ENCODE results near the gene AARS2.
A peak's percentile ranks its signal among the peaks of the same experiment; 100 is the strongest.

Gene AARS2

DNA sequence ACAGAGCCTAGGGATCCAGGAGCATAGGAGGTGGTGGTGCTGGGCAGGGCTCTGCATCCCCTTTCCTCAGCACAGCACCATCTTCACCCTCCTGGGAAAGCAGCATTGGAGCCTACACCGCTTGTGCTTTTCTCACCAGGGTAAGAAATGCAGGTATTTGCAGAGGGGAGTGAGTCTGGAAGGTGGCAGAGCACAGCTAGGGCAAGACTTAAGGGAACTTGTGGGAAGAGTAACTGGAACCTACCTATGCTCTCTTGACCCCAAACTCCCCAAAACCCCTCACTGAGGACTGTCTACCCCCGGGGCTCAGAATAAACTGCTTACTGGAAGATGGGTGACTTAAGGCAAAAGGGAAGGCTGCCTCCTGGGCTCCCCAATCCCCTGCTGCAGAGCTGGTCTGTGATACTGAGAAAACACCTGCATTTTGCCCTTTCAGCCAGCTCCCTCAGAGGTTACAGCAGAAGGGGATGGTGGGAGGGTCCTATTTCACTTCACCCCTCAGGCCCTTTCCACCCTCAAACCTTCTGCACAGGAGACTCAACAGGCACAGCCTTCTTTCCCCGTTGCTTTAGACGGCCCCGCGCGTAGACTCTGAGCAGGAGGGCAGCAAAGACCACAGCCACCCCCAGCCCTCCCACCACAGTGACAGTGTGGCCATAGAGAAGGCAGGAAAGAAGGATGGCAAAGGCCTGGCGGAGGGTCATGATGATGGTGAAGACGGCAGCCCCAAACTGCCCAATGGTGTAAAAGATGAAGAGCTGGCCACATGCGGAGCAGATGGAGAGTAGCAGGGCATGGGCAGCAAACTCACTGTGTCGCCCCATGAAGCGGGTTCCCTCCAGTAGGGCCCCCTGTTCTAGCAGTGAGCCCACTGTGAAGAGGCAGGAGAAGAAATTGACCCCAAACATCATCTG, 58.7 kb downstream of the AARS2 start:
- TF ChIP-seq BACH2 (CRISPR knock-in tag; IDR thresholded peaks at IDR 0.05; ENCODE audit: borderline replicate concordance) (no peak), ZFP30 (CRISPR knock-in tag; IDR thresholded peaks at IDR 0.05) (no peak), ZNF70 (CRISPR knock-in tag; IDR thresholded peaks at IDR 0.05) (no peak), SNAI2 (CRISPR knock-in tag; IDR thresholded peaks at IDR 0.05) (no peak), TCF4 (CRISPR knock-in tag; IDR thresholded peaks at IDR 0.05; ENCODE audit: borderline replicate concordance) (no peak), ESRRG (CRISPR knock-in tag; IDR thresholded peaks at IDR 0.05) (no peak), PPARA (CRISPR knock-in tag; IDR thresholded peaks at IDR 0.05; ENCODE audit: borderline replicate concordance) (no peak), TOX (CRISPR knock-in tag; IDR thresholded peaks at IDR 0.05; ENCODE audit: borderline replicate concordance) (no peak; the same call in 1 of the 2 replicates), RARB (CRISPR knock-in tag; IDR thresholded peaks at IDR 0.05) (no peak), ARNTL (CRISPR knock-in tag; IDR thresholded peaks at IDR 0.05; ENCODE audit: borderline replicate concordance, low read depth) (no peak), ISL1 (CRISPR knock-in tag; IDR thresholded peaks at IDR 0.05) (no peak)
- TF ChIP-seq, protein P1, sequence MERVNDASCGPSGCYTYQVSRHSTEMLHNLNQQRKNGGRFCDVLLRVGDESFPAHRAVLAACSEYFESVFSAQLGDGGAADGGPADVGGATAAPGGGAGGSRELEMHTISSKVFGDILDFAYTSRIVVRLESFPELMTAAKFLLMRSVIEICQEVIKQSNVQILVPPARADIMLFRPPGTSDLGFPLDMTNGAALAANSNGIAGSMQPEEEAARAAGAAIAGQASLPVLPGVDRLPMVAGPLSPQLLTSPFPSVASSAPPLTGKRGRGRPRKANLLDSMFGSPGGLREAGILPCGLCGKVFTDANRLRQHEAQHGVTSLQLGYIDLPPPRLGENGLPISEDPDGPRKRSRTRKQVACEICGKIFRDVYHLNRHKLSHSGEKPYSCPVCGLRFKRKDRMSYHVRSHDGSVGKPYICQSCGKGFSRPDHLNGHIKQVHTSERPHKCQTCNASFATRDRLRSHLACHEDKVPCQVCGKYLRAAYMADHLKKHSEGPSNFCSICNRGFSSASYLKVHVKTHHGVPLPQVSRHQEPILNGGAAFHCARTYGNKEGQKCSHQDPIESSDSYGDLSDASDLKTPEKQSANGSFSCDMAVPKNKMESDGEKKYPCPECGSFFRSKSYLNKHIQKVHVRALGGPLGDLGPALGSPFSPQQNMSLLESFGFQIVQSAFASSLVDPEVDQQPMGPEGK (CRISPR knock-in tag; IDR thresholded peaks at IDR 0.05; ENCODE audit: borderline replicate concordance), result no peak
- TF ChIP-seq, protein P2, sequence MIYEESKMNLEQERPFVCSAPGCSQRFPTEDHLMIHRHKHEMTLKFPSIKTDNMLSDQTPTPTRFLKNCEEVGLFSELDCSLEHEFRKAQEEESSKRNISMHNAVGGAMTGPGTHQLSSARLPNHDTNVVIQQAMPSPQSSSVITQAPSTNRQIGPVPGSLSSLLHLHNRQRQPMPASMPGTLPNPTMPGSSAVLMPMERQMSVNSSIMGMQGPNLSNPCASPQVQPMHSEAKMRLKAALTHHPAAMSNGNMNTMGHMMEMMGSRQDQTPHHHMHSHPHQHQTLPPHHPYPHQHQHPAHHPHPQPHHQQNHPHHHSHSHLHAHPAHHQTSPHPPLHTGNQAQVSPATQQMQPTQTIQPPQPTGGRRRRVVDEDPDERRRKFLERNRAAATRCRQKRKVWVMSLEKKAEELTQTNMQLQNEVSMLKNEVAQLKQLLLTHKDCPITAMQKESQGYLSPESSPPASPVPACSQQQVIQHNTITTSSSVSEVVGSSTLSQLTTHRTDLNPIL (CRISPR knock-in tag; IDR thresholded peaks at IDR 0.05; ENCODE audit: low read depth), result no peak
- ATAC-seq, result peak; percentile 0; the same call in 2 of the 3 replicates

DNA sequence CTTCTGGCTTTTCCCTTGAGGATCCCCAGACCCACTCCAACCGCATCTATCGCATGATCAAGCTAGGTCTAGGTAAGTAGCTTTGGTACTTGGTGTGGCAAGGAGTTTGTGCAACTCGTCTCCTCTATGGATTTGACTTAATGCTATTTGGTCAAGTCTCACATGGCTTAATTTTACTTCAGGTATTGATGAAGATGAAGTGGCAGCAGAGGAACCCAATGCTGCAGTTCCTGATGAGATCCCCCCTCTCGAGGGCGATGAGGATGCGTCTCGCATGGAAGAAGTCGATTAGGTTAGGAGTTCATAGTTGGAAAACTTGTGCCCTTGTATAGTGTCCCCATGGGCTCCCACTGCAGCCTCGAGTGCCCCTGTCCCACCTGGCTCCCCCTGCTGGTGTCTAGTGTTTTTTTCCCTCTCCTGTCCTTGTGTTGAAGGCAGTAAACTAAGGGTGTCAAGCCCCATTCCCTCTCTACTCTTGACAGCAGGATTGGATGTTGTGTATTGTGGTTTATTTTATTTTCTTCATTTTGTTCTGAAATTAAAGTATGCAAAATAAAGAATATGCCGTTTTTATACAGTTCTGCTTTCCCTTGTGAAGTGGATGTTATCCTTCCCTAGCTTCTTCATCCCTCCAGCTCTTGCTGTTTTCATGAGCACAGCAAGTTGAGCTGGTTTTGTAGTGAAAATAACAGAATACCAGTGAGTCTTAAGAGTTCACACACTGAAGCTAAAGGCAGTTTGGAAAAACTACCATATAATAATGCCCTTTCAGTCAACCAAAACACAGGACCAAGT, 59.6 kb downstream of the AARS2 start:
- no peak for TF ChIP-seq BACH2 (CRISPR knock-in tag; IDR thresholded peaks at IDR 0.05; ENCODE audit: borderline replicate concordance)
- TF ChIP-seq, protein P3, sequence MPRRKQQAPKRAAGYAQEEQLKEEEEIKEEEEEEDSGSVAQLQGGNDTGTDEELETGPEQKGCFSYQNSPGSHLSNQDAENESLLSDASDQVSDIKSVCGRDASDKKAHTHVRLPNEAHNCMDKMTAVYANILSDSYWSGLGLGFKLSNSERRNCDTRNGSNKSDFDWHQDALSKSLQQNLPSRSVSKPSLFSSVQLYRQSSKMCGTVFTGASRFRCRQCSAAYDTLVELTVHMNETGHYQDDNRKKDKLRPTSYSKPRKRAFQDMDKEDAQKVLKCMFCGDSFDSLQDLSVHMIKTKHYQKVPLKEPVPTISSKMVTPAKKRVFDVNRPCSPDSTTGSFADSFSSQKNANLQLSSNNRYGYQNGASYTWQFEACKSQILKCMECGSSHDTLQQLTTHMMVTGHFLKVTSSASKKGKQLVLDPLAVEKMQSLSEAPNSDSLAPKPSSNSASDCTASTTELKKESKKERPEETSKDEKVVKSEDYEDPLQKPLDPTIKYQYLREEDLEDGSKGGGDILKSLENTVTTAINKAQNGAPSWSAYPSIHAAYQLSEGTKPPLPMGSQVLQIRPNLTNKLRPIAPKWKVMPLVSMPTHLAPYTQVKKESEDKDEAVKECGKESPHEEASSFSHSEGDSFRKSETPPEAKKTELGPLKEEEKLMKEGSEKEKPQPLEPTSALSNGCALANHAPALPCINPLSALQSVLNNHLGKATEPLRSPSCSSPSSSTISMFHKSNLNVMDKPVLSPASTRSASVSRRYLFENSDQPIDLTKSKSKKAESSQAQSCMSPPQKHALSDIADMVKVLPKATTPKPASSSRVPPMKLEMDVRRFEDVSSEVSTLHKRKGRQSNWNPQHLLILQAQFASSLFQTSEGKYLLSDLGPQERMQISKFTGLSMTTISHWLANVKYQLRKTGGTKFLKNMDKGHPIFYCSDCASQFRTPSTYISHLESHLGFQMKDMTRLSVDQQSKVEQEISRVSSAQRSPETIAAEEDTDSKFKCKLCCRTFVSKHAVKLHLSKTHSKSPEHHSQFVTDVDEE (CRISPR knock-in tag; IDR thresholded peaks at IDR 0.05), result no peak
- TF ChIP-seq ZFP3 (CRISPR knock-in tag; IDR thresholded peaks at IDR 0.05), result no peak
- no peak for TF ChIP-seq ZFP30 (CRISPR knock-in tag; IDR thresholded peaks at IDR 0.05)
- TF ChIP-seq TCF4 (CRISPR knock-in tag; IDR thresholded peaks at IDR 0.05; ENCODE audit: borderline replicate concordance), result no peak
- peak; percentile 9; the same call in 2 of the 3 replicates for ATAC-seq

DNA sequence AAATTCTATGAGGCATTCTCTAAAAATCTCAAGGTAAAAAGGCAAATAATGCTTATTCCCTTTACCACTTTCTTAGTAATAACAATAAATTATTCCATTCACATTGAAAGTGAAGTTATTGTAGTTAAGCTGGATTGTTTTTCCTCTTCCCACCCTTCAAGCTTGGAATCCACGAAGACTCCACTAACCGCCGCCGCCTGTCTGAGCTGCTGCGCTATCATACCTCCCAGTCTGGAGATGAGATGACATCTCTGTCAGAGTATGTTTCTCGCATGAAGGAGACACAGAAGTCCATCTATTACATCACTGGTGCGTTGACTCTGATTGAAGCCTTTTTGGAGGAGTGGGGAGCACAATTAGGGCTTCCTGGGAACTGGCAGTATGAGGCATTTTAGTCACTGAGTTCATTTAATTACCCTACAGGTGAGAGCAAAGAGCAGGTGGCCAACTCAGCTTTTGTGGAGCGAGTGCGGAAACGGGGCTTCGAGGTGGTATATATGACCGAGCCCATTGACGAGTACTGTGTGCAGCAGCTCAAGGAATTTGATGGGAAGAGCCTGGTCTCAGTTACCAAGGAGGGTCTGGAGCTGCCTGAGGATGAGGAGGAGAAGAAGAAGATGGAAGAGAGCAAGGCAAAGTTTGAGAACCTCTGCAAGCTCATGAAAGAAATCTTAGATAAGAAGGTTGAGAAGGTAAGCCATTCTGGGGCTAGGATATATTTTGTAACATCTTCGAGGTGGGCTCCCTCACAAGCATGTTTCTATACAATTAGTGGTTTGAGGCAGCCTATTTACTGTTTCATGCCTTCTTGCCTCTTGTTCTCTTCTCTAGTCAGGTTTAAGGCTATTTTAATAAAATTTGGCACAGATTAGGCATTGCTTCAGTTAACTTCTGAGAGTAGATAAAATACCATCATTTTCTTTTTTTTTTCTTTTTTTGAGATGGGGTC, 61.3 kb downstream of the AARS2 start:
- TF ChIP-seq ZNF70 (CRISPR knock-in tag; IDR thresholded peaks at IDR 0.05), result no peak
- TF ChIP-seq GLIS3 (CRISPR knock-in tag; IDR thresholded peaks at IDR 0.05), result no peak
- TF ChIP-seq ZFP3 (CRISPR knock-in tag; IDR thresholded peaks at IDR 0.05), result no peak
- no peak for TF ChIP-seq ZFP30 (CRISPR knock-in tag; IDR thresholded peaks at IDR 0.05)
- TF ChIP-seq CSDC2 (CRISPR knock-in tag; IDR thresholded peaks at IDR 0.05), result no peak
- TF ChIP-seq ZNF8 (CRISPR knock-in tag; IDR thresholded peaks at IDR 0.05), result no peak
- TF ChIP-seq, protein P1 (CRISPR knock-in tag; IDR thresholded peaks at IDR 0.05; ENCODE audit: borderline replicate concordance), result no peak
- TF ChIP-seq, protein P2 (CRISPR knock-in tag; IDR thresholded peaks at IDR 0.05; ENCODE audit: low read depth), result no peak
- TF ChIP-seq ZNF565 (CRISPR knock-in tag; conservative IDR thresholded peaks at IDR 0.05; ENCODE audit: low read depth), result no peak
- TF ChIP-seq SNAI2 (CRISPR knock-in tag; IDR thresholded peaks at IDR 0.05), result no peak
- TF ChIP-seq, protein P4, sequence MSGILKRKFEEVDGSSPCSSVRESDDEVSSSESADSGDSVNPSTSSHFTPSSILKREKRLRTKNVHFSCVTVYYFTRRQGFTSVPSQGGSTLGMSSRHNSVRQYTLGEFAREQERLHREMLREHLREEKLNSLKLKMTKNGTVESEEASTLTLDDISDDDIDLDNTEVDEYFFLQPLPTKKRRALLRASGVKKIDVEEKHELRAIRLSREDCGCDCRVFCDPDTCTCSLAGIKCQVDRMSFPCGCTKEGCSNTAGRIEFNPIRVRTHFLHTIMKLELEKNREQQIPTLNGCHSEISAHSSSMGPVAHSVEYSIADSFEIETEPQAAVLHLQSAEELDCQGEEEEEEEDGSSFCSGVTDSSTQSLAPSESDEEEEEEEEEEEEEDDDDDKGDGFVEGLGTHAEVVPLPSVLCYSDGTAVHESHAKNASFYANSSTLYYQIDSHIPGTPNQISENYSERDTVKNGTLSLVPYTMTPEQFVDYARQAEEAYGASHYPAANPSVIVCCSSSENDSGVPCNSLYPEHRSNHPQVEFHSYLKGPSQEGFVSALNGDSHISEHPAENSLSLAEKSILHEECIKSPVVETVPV (CRISPR knock-in tag; IDR thresholded peaks at IDR 0.05), result no peak
- TF ChIP-seq ARNTL (CRISPR knock-in tag; IDR thresholded peaks at IDR 0.05; ENCODE audit: borderline replicate concordance, low read depth), result no peak
- TF ChIP-seq ZC3H10 (CRISPR knock-in tag; IDR thresholded peaks at IDR 0.05), result no peak
- ATAC-seq, result no peak

All from SK-N-SH treated with all-trans-retinoic acid at 6 μM for 48 hours (cell line).